Measurements from ENCODE around the gene VKORC1L1.

The VKORC1L1 gene

DNA sequence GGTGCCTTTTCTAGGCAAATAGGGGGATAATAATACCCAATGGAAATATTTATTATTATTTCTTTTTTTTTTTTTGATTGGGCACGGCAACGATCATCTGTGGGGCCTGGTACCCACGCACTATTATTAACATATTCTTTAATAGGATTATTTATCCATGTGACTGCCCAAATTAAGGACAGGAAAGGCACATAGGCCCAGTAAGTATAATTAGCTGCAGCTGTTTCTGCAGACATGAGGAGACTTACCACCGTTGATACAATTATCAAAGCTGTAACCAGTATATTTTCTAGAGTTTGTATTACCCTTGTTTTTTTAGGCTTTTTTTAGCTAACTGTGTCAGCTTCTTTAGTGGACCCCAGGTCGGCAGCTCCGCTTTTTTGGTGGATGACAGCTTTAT lies 134.4 kb downstream of the VKORC1L1 start:
- DNase-seq (ENCODE audit: low read depth): no peak
- no peak overlapping the region for H3K4me3 ChIP-seq (ENCODE audit: low read depth, low read length)
- TF ChIP-seq, protein P1, sequence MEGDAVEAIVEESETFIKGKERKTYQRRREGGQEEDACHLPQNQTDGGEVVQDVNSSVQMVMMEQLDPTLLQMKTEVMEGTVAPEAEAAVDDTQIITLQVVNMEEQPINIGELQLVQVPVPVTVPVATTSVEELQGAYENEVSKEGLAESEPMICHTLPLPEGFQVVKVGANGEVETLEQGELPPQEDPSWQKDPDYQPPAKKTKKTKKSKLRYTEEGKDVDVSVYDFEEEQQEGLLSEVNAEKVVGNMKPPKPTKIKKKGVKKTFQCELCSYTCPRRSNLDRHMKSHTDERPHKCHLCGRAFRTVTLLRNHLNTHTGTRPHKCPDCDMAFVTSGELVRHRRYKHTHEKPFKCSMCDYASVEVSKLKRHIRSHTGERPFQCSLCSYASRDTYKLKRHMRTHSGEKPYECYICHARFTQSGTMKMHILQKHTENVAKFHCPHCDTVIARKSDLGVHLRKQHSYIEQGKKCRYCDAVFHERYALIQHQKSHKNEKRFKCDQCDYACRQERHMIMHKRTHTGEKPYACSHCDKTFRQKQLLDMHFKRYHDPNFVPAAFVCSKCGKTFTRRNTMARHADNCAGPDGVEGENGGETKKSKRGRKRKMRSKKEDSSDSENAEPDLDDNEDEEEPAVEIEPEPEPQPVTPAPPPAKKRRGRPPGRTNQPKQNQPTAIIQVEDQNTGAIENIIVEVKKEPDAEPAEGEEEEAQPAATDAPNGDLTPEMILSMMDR (IDR thresholded peaks at IDR 0.05; ENCODE audit: control insufficient read depth, extremely low read depth, insufficient read depth): no peak

Data from LNCaP clone FGC (cell line).